GM18505 (cell line): ENCODE data around the gene WDR73.
"Not testable (repeated sequence)": the region's sequence is repeated elsewhere in the genome, so short reads cannot be mapped to it uniquely, and the experiment has no call there.

Experiments
- ATAC-seq: cut with Tn5 transposase; IDR thresholded peaks from one replicate; pipeline ENCODE4 v1.9.1; 2021; ENCODE audit not compliant: unreplicated experiment
- POLR2A ChIP-seq: IDR thresholded peaks from 4 replicates; pipeline ENCODE4 v1.6.1; 2011; ENCODE audit warnings: borderline replicate concordance; ENCODE audit not compliant: insufficient read depth, insufficient read length; ENCODE audit errors: extremely low read depth

The WDR73 gene

GRCh38 chr15:84645997-84646396 is 8.1 kb downstream of the WDR73 start:
- TF ChIP-seq POLR2A = no peak
- no peak for ATAC-seq

GRCh38 chr15:84645496-84645895 is 8.6 kb downstream of the WDR73 start:
- ATAC-seq = no peak

DNA sequence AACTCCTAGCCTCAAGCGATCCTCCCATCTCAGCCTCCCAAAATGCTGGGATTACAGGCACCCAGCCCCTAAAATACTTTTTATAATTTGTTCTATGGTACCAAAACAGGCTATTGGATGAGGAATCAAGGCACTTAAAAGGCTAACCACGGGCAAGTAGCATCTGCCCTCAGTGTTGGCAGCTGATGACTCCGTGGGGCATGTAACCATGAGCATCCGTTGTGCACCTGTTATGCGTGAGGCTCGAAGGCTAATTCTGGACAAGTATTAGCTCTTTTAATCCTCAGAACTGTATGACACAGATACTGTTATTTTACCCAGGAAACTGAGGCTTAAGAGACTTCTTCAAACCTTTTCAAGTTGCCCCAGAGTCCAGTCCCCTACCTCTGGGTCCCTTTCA is 10.2 kb downstream of the WDR73 start:
- TF ChIP-seq POLR2A = no peak
- no peak for ATAC-seq

More at GRCh38 chr15:84645496-84645895, 8.6 kb downstream of the WDR73 start:
- no peak for TF ChIP-seq POLR2A

DNA sequence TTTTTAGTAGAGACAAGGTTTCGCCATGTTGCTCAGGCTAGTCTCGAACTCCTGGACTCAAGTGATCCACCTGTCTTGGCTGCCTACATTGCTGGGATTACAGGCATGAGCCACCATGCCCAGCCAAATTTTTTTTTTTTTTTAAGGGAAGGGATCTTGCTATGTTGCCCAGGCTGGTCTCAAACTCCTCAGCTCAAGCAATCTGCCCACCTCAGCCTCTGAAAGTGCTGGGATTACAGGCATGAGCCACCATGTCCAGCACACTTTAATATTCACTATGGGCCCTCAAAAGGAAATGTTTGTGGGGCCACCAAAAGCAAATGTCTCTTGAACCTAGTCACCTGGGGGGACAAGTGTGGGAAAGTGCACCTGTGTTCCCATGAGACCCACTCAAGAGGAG is 11.4 kb downstream of the WDR73 start:
- not testable (repeated sequence) for ATAC-seq

DNA sequence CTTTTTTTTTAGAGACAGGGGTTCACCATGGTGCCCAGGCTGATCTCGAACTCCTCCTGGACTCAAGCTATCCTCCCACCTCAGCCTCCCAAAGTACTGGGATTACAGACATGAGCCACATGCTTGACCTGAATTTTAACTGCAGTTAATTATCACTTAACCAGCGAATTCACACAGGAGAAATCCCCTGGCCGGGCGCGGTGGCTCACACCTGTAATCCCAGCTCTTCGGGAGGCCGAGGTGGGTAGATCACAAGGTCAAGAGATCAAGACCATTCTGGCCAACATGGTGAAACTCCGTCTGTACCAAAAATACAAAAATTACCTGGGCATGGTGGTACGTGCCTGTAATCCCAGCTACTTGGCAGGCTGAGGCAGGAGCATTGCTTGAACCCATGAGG is 12.2 kb downstream of the WDR73 start:
- not testable (repeated sequence) for ATAC-seq

- no peak for TF ChIP-seq POLR2A
- no peak for ATAC-seq
Measured at GRCh38 chr15:84638103-84638502, 16.0 kb downstream of the WDR73 start.

DNA sequence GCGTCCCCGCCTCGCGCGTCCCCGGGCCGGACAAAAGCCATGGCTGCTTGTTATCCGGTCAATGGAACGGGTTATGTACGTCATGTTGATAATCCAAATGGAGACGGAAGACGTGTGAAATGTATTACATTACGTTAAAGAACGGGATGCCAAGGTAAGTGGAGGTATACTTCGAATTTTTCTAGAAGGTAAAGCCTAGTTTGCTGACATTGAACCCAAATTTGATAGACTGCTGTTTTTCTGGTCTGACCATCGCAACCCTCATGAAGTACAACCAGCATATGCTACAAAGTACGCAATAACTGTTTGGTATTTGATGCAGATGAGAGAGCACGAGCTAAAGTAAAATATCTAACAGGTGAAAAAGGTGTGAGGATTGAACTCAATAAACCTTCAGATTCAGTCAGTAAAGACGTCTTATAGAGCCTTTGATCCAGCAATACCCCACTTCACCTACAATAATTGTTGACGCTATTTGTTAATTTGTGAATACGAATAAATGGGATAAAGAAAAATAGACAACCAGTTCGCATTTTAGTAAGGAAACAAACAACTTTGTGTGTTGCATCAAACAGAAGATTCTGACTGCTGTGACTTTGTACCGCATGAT is 19.8 kb downstream of the WDR73 start:
- no peak for ATAC-seq

GRCh38 chr15:84633311-84634227 is 20.5 kb downstream of the WDR73 start:
- peak; percentile 46 for ATAC-seq
- TF ChIP-seq POLR2A = peak; percentile 39

More for the DNA sequence above, 19.8 kb downstream of the WDR73 start:
- TF ChIP-seq POLR2A = no peak

GRCh38 chr15:84631706-84632272 is 22.3 kb downstream of the WDR73 start:
- TF ChIP-seq POLR2A = no peak
- no peak for ATAC-seq

DNA sequence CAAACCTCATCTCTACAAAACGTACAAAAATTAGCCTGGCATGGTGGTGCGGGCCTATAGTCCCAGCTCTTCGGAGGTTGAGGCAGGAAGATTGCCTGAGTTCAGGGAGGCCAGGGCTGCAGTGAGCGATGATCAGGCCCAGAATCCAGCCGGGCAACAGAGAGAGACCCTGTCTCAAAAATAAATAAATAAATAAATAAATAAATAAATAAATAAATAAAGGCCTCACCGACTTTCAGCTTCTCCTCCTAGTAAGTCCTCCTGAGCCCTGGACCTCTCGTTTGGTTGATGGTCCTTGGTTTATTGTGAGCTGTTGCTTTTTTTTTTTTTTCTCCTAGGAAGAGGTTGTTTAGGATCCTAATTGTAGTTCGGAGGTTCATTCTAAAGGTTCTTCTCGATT is 25.1 kb downstream of the WDR73 start:
- no peak for ATAC-seq
- TF ChIP-seq POLR2A = no peak

DNA sequence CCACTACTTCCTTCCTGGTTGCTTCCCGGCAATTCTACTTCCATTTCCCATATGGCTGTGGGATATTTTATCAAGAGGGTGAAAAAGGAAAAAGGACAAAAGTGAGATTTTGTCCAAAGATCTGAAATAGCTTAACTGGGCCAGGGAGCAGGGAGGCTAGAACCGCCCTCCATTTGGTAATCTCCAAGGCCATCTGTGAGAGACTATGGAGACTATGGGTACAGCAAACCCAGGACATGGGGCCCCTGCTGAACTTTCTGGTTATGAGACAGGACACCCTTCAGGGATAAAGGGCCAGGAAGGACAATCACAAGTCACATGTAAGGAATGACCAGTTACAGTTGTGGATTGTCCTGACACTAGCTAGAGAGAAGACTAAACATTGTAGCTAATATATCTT is 29.0 kb downstream of the WDR73 start:
- ATAC-seq = no peak
- TF ChIP-seq POLR2A = no peak

DNA sequence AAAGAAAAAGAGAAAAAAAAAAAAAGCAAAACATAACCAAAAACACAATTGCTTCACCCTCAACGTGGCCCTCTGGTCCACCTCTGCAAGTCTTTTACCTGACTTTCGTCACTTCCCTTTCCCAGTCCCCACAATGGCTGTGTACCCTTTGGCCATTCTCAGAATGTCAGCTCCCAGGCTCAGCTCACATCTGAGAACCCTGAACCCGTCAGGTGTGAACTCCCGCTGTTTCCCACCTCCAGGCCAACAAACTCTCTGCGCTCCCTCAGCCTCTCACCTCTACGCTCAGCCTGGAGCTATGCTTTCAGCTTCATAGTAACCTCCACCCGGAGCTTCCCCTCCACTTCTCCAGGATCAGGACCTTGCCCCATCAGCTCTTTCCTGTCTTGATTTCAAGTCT is 29.7 kb downstream of the WDR73 start:
- TF ChIP-seq POLR2A = no peak
- ATAC-seq = no peak

- no peak for TF ChIP-seq POLR2A
- no peak for ATAC-seq
Measured at GRCh38 chr15:84621358-84621979, 32.6 kb downstream of the WDR73 start.
